Measurements from ENCODE around the gene RGL3.
"Not testable (repeated sequence)": the region's sequence is repeated elsewhere in the genome, so short reads cannot be mapped to it uniquely, and the experiment has no call there.

The RGL3 gene

DNA sequence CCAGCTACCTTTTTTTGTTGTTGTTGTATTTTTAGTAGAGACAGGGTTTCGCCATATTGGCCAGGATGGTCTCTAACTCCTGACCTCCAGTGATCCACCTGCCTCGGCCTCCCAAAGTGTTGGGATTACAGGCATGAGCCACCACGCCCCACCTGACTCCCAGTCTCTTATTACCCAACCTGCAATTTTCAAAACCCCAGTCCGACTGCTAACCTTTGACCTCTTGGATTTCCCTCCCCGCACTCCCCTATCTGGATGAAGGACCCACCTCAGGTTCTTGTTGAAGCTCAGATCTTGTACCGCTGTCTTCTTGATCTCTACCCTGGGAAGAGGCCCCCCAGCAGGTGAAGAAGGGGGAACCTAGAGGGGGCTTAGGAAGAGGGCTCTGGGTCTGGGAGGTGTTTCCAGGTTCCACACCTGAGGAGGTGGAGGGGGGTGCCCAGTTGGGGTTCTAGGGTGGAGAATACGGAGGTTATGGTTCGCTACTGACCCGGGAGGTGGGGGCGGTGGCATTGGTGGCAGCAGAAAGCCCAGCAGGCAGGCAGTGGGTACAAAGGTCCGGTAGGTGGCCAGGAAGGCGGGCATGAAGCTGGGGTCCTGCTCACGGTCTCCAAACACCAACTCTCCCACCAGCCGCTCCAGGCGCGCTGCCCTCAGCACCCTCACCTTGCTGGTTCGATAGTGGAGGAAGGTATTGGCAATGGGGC lies 2.6 kb downstream of the RGL3 start:
- DNase-seq = no peak

DNA sequence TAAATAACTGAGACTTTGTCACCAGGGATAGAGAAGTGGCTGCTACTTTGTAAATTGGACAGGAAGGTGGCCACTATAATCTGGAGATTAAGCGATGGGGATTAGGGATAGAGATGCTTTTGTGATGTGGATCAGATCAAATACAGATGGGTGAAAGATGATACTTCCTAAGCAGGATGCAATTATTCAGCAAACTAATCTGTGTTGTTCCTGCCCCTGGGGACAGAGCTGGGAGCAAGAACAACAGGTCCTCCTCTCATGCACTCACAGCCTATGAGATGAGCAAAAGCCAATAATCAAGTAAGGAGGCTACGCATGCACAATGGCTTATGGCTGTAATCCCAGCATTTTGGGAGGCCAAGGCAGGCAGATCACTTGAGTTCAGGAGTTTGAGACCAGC lies 4.6 kb downstream of the RGL3 start:
- no peak for DNase-seq

DNA sequence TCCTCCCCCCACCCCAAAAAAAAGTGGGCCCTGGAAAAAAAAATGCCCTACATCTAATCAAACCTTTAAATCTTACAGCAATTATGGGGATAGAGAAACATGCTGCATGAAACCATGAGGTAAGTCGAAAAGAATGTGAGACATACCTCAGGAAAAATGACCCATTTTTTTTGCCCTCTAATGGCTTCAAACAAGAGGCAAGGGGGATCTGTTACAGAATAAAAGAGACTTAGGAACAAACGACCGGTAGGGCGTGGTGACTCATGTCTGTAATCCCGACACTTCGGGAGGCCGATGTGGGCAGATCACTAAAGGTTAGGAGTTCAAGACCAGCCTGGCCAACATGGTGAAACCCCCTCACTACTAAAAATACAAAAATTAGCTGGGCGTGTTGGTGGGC lies 8.4 kb downstream of the RGL3 start:
- no peak for DNase-seq

DNA sequence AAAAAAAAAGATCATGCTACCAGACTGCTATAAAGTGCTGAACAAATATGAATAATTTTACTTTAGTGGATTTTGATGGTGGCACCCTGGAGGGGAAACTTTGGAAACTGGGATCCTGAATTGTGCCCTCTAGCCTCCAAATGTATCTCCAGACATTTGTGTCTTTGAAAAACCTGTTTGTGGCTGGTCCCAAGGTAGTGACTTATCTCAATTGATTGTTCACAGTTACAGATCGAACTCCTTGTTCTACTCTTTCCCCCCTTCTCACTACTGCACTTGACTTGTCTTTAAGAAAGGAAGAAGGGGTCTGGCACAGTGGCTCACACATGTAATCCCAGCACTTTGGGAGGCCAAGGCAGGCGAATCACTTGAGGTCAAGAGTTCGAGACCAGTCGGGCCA lies 10.5 kb downstream of the RGL3 start:
- no peak for DNase-seq

DNA sequence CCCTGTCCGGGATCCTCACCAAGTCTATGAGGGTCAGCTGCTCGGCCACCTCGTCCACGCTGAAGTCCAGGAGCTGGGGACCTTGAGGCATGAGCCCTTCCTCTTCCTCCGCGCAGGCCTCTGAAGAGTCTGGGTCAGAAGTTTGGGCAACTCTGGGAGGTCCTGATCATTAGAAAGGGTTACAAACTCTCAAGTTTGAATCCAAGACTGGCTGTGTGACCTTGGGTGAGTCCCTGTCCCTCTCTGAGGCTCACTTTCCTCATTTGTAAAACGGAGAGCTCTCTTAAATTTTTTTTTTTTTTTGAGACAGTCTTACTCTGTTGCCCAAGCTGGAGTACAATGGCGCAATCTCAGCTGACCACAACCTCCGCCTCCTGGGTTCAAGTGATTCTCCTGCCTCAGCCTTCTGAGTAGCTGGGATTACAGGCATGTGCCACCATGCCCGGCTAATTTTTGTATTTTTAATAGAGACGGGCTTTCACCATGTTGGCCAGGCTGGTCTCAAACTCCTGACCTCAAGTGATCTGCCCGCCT lies 12.3 kb downstream of the RGL3 start:
- not testable (repeated sequence) for DNase-seq

DNA sequence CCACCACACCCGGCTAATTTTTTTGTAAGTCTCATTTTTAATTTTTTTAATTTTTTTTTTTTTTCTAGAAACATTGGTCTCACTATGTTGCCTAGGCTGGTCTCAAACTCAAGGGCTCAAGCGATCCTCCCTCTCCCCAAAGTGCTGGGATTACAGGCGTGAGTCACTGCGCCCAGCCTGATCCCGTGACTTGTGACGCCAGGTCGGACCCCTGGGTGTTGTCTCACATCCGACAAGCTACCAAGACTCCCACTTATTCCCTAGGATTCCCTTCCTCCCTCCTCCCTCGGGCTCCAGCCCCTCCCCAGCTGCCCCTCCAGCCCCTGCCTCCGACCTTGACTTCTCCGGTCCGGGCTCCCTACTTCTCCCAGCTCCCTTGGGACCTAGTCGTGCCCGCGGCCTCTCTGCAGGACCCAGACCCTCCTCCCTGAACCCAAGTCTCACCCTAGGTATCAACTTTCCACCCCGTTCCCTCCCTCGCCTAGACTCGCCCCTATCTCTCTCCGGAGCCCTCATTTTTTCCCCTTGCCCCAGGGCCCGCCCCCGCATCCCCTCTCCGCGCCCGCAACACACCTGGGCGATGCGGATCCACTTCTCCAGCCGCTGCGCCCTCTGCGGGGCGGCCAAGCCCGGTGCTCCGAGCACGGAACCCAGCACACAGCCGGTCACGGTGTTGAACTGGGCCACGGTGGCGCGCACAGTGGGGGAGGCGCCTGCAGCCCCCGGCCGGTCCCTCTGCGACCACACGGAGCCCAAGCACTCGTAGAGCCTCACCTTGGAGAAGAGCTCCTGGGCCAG lies 13.1 kb downstream of the RGL3 start:
- DNase-seq = no peak

DNA sequence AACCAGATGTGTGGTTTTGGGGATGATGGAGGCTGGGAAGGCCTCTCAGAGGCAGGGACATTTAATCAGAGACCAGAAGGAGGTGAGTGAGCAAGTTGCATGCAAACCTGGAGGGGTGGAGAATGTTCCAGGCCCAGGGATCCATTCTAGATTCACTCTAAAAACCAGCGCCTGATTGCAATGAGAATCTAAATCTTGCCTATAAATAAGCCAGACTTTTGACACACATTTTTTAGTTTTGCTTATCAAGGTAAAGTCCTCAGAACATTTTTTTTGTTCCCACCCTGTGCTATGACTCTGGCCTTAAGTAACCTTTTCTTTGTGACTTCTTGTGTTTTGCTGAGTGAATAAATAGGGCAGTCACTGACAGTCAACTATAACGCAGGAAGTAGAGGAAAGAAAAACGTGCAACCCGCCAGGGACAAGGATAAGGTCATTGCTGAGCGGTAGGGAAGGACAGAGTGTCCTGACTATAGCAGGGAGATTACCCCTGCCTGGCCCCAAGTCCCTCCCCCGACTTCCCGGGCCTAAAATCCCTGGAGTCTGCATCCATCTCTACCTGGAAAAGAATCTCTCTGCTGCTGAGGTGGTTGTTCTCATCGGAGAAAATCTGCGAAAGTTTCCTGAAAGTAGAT lies 14.4 kb downstream of the RGL3 start:
- no peak for DNase-seq

DNA sequence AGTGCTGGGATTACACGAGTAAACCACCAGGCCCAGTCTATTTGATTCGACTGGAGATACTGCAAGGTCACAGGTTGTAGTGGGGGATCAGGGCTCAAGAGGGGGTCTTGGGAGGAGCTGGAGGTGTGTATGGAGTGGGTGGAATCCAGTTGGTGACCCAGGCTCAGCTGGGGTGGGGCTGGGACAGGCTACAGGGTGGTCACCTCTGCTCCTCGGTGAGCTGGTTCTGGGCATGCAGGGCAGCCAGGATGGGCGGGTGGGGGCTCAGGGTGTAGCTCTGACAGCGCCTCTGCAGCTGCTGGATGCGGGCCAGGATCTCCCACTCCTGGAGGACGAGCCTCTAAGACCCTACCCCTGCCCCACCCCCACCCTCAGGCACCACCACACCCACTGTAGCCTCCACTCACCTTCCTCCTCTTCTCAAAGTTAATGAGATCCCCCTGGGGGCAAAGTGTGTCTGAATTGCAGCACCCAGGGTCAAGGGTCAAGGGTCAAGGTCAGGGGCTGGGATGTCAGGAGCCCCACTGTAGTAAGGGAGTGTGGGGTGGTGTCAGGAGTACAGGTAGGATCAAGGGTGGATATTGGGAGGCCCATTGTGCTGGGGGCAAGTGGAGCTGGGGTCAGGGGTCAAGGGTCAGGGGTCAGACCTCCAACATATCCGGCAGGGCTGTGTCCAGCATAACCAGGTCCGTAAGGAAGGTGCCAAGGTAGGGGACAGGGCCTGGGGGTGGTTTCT lies 17.1 kb downstream of the RGL3 start:
- no peak for DNase-seq

DNA sequence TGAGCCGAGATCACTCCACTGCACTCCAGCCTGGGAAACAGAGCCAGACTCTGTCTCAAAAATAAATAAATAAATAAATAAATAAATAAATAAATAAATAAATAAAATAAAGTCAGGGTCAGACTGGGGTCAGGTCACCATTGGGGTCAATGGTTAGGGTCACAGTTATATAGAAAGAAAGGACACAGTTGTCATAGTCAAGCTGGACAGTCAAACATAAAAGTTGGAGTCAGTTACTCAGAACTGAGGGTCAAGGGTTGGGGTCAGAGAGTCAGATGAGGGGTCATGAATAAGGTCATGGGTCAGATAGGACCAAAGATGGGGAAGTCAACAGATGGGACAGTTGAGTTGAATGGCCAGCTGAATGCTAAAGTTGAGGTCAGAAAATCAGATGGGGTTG lies 18.3 kb downstream of the RGL3 start:
- no peak for DNase-seq

DNA sequence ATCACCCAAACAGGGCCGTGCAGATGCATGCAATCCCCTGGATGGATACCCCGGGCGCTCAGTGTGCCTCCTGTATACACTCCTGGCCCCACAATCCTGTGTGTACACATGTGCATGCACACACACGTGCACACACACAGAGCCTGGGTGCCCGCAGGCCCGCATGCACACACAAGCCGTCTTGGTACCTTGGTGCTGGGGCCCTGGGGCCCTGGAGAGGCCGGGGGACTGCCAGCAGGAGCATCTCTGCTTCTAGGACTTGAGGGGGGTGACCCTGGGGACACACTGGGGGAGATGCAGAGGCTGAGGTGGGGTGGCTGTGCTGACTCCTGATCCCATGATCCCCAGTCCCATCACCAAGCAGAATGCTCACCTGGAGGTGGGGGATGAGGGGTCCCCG lies 19.4 kb downstream of the RGL3 start:
- no peak for DNase-seq

DNA sequence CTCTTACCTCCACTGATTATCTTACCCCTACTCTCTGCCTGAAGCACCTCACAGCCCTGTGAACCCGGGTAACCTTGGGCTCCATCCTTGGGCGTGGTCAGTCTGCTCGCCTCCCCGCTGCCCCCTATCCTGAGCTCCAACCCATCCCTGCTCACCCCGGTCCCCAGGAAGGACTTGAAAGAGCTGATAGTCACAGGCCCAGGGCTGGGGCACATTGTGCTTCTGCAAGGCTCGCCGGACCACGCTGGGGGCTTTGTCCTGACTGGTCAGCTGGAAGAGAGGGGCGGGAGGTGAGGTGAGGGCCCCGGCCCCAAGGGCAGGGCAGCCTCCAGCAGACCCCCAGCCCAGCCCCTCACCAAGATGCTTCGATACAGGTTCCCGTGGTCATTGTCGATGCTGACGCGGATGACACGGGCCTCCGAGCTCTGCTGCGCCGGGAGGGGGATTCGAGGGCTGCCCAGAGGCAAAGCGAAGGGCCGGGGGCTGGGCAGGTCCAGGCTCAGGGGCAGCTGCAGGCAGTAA lies 22.0 kb downstream of the RGL3 start:
- no peak for DNase-seq

DNA sequence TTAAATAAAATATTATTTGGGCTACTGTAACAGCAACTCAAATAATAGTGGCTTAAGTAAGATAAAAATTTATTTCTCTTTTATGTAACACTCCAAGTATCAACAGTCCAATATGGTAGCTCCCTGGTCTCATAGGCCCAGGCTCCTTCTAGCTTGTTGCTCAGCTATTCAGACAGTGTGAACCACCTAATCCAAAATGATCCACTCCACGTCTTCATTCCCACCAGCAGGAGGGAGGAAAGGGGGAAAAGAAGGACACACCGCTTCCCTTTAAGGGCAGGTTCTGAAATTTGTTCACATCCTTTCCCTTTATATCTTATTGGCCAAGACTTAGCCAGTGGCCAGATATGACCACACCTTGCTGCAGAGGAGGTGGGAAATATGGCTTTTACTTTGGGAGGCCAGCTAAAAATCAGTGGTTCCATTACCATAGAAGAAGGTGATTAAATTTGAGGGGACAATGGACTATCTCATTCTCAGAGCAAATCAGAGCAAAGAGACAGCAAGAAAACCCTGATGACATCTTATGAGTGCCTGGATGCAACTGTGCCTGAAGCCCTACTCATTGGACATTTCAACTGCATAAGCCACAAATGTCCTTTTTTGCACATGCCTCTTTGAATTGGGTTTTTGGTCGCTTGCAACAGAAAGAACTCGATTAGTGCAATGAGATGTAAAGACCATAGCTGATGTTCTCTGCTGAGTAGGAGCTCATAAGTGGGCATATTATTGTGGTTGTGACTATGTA lies 28.0 kb downstream of the RGL3 start:
- DNase-seq = no peak

DNA sequence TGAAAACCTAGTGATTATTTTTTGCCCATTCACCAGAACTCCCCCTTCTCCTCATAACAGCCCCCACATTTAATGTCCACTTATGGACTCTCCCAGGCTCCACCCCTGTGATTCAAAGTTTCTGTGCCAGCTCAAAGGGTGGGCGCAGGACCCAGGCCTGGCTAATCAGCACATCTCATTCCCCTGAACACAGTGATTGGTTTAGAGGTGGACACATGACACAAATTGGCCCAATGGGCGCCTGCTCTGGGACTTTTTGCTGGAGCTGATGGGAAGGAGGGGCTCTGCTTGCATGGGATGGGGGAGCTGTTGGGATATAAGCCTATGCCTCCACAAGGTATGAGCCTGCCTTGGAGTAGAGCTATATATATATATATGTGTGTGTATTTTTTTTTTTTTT lies 28.8 kb downstream of the RGL3 start:
- no peak for DNase-seq

DNA sequence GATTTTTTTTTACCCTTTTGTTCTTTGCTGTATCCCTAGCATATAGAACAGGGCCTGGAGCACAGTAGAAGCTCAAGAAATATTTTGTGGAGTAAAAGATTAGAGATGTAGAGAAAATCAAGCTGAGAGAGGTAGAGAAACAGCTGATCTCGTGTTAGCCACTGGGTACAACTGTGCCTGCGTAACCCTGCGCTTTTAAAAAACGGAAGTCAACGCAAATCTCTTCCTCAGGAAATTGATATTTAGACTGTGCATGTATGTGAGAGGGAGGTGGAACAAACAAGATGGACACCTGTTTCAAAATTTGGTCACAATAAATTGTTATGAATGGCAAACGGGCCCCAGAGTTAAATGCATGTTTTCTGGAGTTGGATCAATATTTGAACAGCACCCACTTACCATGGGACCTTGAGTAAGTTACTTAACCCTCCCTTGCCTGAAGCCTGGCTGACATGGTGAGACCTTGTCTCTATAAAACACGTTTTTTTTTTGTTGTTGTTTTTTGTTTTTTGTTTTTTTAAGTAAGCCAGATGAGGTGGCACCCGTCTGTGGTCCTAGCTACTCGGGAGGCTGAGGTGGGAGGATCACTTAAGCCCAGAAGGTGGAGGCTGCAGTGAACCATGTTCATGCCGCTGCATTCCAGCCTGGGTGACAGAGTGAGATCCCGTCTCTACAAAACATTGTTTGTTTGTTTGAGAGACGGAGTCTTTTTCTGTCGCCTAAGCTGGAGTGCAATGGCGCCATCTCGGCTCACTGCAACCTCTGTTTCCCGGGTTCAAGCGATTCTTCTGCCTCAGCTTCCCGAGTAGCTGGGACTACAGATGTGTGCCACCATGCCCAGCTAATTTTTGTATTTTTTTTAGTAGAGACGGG lies 31.7 kb downstream of the RGL3 start:
- no peak for DNase-seq

DNA sequence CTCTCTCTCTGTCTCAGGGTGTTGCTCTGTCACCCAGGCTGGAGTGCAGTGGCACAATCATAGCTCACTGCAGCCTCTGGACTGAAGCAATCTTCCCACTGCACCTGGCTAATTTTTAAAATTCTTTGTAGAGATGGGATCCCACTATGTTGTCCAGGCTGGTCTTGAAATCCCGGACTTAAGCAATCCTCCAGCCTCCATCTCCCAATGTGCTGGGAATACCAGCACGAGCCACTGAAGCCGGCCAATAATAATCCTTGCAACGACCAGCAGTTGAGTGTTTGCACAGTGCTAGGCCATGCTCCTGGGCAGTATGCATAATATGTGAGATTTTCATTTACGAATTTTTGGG lies 34.4 kb downstream of the RGL3 start:
- DNase-seq = no peak

DNA sequence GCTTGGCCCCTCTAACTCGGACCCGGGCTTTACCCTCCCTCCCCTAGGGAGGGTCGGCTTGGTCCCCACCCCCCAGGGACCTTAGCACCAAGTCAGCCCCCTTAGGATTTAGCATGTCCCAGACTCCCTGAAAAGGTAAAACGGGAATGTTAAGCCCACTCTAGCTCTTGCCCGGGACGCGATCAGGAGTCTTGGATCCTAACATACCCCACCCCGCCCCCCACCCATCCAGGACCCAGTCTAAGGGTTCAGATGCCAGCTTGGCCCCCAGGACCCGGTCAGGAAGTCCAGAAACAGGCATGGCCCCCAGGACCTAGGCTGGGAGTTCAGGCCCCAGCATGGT lies 35.4 kb downstream of the RGL3 start:
- no peak for DNase-seq

DNA sequence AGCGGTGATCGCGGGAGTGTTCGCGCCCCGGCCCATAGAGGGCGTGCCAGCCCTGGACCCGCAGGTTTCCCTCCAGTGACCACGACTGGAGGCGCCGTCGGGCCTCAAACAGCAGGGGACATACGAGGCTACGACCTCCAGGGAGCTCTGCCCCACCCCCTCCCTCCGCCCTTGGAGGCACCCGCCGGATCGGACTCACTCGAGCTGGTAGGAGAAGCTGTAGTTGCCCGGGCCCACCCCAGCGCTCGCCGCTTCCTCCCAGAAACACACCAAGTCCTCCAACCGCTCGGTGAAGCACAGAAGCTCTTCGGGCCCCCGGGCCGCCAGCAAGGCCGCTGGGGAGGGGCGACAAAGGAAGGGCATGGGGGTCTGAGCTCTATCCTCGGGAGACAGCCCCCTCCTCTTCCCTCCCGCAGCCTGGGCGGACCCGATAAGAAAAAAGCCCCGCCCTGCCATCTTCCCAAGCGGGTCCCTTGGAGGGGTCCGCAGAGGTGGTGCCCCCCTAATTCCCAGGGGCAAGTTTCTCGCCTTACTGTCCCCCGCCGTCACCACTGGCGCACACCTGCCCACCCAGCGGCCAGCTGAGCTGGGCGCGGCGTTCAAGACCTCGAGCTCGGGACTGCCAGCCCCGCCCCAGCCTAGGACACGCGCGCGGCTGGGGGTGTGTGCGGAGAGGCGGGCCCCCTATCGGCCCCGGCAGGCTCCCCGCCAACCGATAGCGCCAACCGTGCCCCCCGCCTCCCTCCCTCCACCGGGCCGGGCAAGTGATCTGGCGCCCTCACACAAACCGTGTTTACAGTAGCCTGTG lies 36.0 kb downstream of the RGL3 start:
- DNase-seq = no peak

DNA sequence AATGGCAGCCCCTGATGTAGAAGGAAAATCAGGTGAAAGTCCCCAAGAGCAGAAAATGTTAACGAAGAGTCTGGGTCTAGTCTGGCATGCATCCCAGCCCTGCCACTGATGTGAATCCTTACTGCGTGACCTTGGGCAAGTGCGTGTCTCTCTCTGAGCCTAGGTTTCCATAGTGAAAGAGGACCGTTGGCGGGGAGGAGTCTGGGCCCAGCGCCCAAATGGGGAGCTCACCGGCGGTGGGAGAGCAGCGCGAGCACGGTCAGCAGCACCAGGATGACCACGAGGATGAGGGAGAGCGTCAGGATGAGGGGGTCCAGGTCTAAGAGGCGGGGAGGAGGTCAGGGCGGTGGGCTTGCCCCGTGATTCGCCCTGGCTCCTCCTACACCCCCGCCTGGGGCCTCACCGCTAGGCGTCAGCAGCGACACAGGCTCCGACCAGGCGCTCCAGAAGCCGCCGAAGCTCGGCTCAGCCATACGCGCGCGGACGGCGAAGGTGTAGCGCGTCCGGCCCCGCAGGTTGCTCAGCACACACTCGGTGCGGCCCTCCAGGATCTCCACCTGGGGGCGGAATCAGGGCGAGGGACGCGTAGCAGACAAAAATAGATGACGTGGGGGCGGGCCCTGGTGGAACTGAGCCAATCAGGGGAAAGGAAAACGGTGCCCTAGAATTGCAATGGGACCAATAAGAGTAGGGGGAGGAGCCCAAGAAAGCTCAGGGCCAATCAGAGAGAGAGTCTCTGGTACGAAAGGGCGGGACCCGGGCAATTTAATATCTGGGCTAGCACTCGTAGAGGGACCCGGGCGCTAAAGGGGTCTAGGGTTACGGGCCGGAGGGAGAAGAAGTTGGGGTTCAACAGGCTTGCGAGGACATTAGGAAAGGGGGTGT lies 38.2 kb downstream of the RGL3 start:
- peak; percentile 94 for DNase-seq

DNA sequence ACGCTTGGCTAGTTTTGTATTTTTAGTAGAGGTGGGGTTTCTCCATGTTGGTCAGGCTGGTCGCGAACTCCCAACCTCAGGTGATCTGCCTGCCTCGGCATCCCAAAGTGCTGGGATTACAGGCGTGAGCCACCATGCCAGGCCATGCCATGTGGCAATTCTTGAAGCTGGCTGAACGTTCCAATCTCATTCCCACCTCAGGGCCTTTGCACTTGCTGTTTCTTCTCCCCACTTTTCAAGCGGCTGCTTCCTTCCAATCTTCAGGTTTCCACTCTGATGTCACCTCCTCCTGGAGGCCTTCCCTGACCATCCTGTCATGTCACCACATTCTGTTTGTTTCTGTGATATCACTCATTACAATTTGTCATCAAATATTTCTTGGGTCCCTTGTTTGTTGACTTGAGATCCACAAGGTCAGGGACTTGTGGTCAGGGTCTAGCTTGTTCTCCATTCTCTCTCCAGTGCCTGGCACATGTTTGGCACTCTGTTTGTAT lies 39.2 kb downstream of the RGL3 start:
- DNase-seq = no peak

Data from NCI-H526 treated with DMSO at 0.1 percent for 48 hours (cell line).